Activated naive CD8-positive, alpha-beta T cell treated with anti-CD3 and anti-CD28 coated beads for 36 hours (primary cell): ENCODE data around the gene PPT1. TPM values are rescaled to one million over a fixed set of nuclear protein-coding genes. Genes with fewer than 3 reads are reported as not detected.
A peak's percentile ranks its signal among the peaks of the same experiment; 100 is the strongest.

Experiments
- DNase-seq: peaks from one replicate; pipeline ENCODE4 v3.0.0; 2021
- H3K27ac Mint-ChIP-seq: one replicate; pipeline ENCODE4 v1.8.0; 2022; ENCODE audit warnings: mild to moderate bottlenecking, moderate library complexity, mixed read lengths
- H3K27me3 Mint-ChIP-seq: one replicate; pipeline ENCODE4 v1.8.0; 2022; ENCODE audit warnings: mild to moderate bottlenecking, mixed read lengths
- H3K36me3 Mint-ChIP-seq: one replicate; pipeline ENCODE4 v1.8.0; 2021; ENCODE audit warnings: mild to moderate bottlenecking, mixed read lengths
- H3K4me1 Mint-ChIP-seq: one replicate; pipeline ENCODE4 v1.8.0; 2021; ENCODE audit warnings: mixed read lengths
- H3K4me3 Mint-ChIP-seq: one replicate; pipeline ENCODE4 v1.8.0; 2022; ENCODE audit warnings: mild to moderate bottlenecking, moderate library complexity, mixed read lengths
- H3K9me3 Mint-ChIP-seq: one replicate; pipeline ENCODE4 v1.8.0; 2022; ENCODE audit warnings: mixed read lengths
- total RNA-seq, 2 experiments: library from RNA; stranded (reverse); gene quantifications; one replicate each; pipeline ENCODE4 v1.2.3, GENCODE V29; 2021

PPT1 gene
- total RNA-seq, 2 experiments from 2014 or later, result 87.5 to 93.7 TPM

DNA sequence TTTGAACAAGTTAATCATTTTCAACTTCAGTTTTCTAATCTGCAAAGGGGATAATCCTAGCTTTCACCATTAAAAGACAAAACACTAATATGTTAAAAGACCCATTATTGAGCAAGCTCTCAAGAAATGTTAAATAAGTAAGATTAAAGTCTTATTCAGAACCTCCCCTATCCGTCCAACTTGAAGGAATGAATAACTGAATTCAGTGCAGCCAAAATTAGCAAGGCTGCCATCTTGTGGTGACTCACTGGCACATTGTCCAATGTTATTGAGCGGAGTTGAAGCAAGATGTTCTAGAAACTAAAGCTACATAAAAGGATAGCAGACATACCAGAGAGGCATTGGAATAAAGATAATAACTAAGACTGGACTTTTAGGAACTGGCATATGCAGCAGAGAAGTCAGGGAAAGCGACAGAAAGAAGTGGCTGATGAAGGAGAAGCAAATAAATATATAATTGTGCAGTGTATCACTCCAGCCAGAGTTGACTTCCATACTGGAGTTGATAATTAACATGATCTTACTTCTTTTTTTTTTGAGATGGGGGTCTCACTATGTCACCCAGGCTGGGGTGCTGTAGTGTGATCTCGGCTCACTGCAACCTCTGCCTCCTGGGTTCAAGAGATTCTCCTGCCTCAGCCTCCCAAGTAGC, 64.7 kb downstream of the PPT1 start:
- no peaks in the 10 kb centered on the region for H3K27me3 Mint-ChIP-seq
- no peaks in the 10 kb centered on the region for H3K36me3 Mint-ChIP-seq
- peak; percentile 29 for DNase-seq
- H3K4me3 Mint-ChIP-seq, result no peak overlapping the region
- H3K9me3 Mint-ChIP-seq, result no peaks in the 10 kb centered on the region
- H3K4me1 Mint-ChIP-seq, result peaks cover 24% of the 10 kb centered on the region
- no peak overlapping the region for H3K27ac Mint-ChIP-seq

DNA sequence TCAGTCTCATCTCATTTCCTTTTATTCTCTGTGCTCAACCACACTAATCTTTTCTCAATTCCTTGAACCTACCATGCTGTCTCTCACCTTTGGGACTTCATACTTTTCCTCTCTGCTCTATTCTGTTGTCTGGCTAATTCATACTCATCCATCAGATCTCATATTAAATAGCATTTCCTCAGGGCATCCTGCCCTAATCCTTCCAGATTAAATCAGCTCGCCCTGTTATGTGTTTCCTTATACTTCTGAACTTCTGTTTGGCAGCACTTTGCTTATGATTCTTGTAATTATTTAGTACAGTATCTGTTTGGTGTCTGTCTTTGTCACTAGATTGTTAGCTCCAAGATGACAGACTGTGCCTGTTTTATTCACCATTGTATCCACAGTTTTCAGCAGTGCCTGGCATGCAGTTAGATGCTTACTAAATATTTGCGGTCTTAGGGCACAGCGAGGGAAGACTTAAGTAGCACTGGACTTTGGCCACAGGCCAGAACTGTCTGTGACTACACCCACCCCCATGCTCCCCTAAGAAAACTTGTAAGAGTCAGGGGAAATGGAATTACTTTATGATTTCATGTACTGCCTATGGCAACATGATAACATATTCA, 66.4 kb downstream of the PPT1 start:
- H3K27ac Mint-ChIP-seq, result no peak overlapping the region
- H3K4me3 Mint-ChIP-seq, result no peak overlapping the region
- peaks cover 18% of the 10 kb centered on the region for H3K4me1 Mint-ChIP-seq
- no peaks in the 10 kb centered on the region for H3K27me3 Mint-ChIP-seq
- no peak for DNase-seq
- H3K36me3 Mint-ChIP-seq, result no peaks in the 10 kb centered on the region
- H3K9me3 Mint-ChIP-seq, result no peaks in the 10 kb centered on the region

- H3K36me3 Mint-ChIP-seq, result no peaks in the 10 kb centered on the region
- DNase-seq, result no peak
- peaks cover 13% of the 10 kb centered on the region for H3K4me1 Mint-ChIP-seq
- no peaks in the 10 kb centered on the region for H3K9me3 Mint-ChIP-seq
- H3K27me3 Mint-ChIP-seq, result no peaks in the 10 kb centered on the region
- no peak overlapping the region for H3K4me3 Mint-ChIP-seq
- H3K27ac Mint-ChIP-seq, result no peak overlapping the region
Observed at GRCh38 chr1:40029608-40030007, 67.4 kb downstream of the PPT1 start.

GRCh38 chr1:40027647-40028046, 69.4 kb downstream of the PPT1 start:
- Mint-ChIP-seq H3K9me3 (peaks cover 4% of the 10 kb centered on the region), H3K27ac (no peak overlapping the region), H3K4me3 (no peak overlapping the region), H3K36me3 (no peaks in the 10 kb centered on the region), H3K27me3 (peaks cover 5% of the 10 kb centered on the region), H3K4me1 (peaks cover 2% of the 10 kb centered on the region)
- DNase-seq, result no peak

- Mint-ChIP-seq H3K4me1 (no peaks in the 10 kb centered on the region), H3K27me3 (peaks cover 5% of the 10 kb centered on the region), H3K9me3 (peaks cover 4% of the 10 kb centered on the region), H3K36me3 (no peaks in the 10 kb centered on the region), H3K27ac (no peak overlapping the region), H3K4me3 (no peak overlapping the region)
- DNase-seq, result no peak
Observed at GRCh38 chr1:40024671-40025070, 72.4 kb downstream of the PPT1 start.

- Mint-ChIP-seq H3K27me3 (peaks cover 5% of the 10 kb centered on the region), H3K9me3 (peaks cover 4% of the 10 kb centered on the region), H3K4me1 (no peaks in the 10 kb centered on the region), H3K27ac (no peak overlapping the region), H3K36me3 (no peaks in the 10 kb centered on the region), H3K4me3 (no peak overlapping the region)
- DNase-seq, result no peak
Observed at GRCh38 chr1:40023379-40023944, 73.6 kb downstream of the PPT1 start.

Other genes with a start within 250 kb of the PPT1 start
- 10 to 100 TPM; 42.3 to 44.0 TPM for gene TRIT1, start 213.7 kb downstream of the PPT1 start, total RNA-seq
- gene MYCL, start 195.3 kb downstream of the PPT1 start, total RNA-seq, result under 1 TPM; 0.08 to 0.20 TPM
- gene MFSD2A, start 142.1 kb downstream of the PPT1 start, total RNA-seq, result 10 to 100 TPM; 20.2 to 22.3 TPM
- 100 to 1,000 TPM; 483 to 504 TPM for gene CAP1, start 56.5 kb downstream of the PPT1 start, total RNA-seq
- gene RLF, start 64.1 kb upstream of the PPT1 start, total RNA-seq, result 10 to 100 TPM; 13.6 to 13.7 TPM
- not detected for gene TMCO2, start 150.7 kb upstream of the PPT1 start, total RNA-seq
- gene ZMPSTE24, start 161.0 kb upstream of the PPT1 start, total RNA-seq, result 10 to 100 TPM; 39.6 to 41.0 TPM
- gene COL9A2, start 220.0 kb upstream of the PPT1 start, total RNA-seq, result 1 to 10 TPM; 2.5 to 3.0 TPM